H1 (cell line): ENCODE data around the gene GASK1B. TPM values are rescaled to one million over a fixed set of nuclear protein-coding genes. Genes with fewer than 3 reads are reported as not detected.

Experiments
- CTBP2 ChIP-seq: IDR thresholded peaks from 2 replicates; pipeline ENCODE4 v1.7.0; 2011; ENCODE audit warnings: borderline replicate concordance, mild to moderate bottlenecking, moderate library complexity, mixed read lengths, low read length; ENCODE audit not compliant: insufficient read depth, insufficient read length
- SP1 ChIP-seq: IDR thresholded peaks from 2 replicates; pipeline ENCODE4 v1.6.1; 2011; ENCODE audit warnings: low read depth, low read length
- polyA plus RNA-seq, 7 experiments: library from polyadenylated mRNA; depleted of rRNA in 3 of 7; stranded (reverse) in 5 of 7; unstranded in 2 of 7; fragments of >200 nt in 5 of 7; fragments of 200-250 nt in 2 of 7; gene quantifications; 1 replicate in 5 of 7; 2 replicates in 1 of 7; 4 replicates in 1 of 7; pipeline versions ENCODE4 v1.2.1 to v1.2.3, GENCODE V29; 2011 to 2013; ENCODE audit warnings: missing spikeins in 2 of 7, mixed read lengths in 2 of 7
- total RNA-seq: library from RNA; stranded (reverse); fragmentation: NEBNext Ultra II Directional; extraction: Animal tissue kit (Norgen Biotek cat#: 25700); gene quantifications from 2 replicates; pipeline ENCODE4 v1.2.1, GENCODE V29; 2021
- TF ChIP-seq, protein P1 (sequence below): IDR thresholded peaks from 2 replicates; pipeline ENCODE4 v1.6.1; 2012; ENCODE audit warnings: low read length, inconsistent platforms

GASK1B gene
- total and polyA plus RNA-seq, 2 of the 8 experiments (the other 6 are each of a cell fraction or from before 2014, with no cell fraction given) = not detected

DNA sequence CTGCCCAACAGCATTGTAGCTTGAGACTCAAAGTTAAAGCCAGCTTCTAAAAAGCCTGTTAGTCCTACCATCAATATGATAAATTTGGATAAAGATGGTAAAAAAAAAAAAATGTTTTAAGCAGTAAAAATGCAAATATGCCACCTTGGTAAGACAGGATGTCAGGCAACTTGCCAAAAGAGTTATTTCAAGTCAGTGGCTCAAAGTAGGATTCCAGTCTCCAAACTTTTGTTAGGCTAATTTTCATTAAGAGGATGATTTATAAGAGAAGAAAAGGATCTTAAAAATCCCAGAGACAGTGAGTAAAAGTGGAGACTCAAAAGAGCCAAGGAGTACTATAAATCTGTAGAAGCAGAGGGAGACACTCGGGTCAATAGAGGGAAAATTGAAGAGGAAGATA is 47.5 kb downstream of the GASK1B start (continued):
- TF ChIP-seq, protein P1, sequence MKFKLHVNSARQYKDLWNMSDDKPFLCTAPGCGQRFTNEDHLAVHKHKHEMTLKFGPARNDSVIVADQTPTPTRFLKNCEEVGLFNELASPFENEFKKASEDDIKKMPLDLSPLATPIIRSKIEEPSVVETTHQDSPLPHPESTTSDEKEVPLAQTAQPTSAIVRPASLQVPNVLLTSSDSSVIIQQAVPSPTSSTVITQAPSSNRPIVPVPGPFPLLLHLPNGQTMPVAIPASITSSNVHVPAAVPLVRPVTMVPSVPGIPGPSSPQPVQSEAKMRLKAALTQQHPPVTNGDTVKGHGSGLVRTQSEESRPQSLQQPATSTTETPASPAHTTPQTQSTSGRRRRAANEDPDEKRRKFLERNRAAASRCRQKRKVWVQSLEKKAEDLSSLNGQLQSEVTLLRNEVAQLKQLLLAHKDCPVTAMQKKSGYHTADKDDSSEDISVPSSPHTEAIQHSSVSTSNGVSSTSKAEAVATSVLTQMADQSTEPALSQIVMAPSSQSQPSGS = no peak
- TF ChIP-seq CTBP2 = no peak
- TF ChIP-seq SP1 = no peak
- TF ChIP-seq, all 59 proteins: peak for 0

Other genes starting within 250 kb of the GASK1B start
- gene TMEM144, start 37.5 kb upstream of the GASK1B start, total RNA-seq = 1.6 and 2.6 TPM in 2 replicates
- gene TMEM144, start 37.5 kb upstream of the GASK1B start, polyA plus RNA-seq (2011; rRNA removed) = 0.99 and 1.9 TPM in 2 replicates